ENCODE measurements around the gene HSPA6.

- TF ChIP-seq, protein P1, sequence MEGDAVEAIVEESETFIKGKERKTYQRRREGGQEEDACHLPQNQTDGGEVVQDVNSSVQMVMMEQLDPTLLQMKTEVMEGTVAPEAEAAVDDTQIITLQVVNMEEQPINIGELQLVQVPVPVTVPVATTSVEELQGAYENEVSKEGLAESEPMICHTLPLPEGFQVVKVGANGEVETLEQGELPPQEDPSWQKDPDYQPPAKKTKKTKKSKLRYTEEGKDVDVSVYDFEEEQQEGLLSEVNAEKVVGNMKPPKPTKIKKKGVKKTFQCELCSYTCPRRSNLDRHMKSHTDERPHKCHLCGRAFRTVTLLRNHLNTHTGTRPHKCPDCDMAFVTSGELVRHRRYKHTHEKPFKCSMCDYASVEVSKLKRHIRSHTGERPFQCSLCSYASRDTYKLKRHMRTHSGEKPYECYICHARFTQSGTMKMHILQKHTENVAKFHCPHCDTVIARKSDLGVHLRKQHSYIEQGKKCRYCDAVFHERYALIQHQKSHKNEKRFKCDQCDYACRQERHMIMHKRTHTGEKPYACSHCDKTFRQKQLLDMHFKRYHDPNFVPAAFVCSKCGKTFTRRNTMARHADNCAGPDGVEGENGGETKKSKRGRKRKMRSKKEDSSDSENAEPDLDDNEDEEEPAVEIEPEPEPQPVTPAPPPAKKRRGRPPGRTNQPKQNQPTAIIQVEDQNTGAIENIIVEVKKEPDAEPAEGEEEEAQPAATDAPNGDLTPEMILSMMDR (IDR thresholded peaks at IDR 0.05) = no peak
- no peak for TF ChIP-seq POLR2A (IDR thresholded peaks at IDR 0.05)
These were observed 22.2 kb upstream of the HSPA6 start for GRCh38 chr1:161502181-161502580.
